ENCODE results near the gene XPOT.

XPOT gene

DNA sequence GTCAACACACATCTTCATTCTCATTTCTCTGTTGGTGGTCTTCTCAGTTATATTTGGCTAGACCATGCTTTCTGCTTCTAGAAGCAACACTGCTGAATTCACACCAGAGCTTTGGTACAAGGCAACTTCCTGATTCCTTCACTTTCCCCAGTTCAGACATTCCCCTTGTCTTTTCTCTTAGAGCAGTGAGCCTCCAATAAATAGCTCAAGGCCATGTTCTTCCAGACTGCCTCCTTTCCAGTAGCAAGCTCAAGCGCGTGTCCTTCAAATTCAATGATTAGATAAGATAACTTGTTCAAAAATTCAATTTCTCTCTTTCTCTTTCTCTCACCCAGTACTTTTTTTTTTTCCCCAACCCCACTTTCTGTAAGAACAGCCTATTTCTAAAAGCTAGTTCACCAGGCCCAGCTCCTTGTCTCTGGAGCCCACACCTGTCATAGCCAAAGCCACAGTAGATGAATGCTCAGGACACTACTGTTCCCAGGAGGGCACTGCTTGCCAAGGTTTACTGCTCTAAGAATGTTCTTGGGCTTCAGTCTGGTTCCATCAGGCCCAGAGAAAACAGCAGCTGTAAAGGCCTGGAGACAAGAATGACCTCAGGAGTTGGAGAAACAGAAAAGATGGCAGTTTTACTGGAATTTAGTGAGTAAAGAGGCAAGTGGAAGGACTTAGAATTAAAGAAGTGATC lies 65.4 kb downstream of the XPOT start:
- DNase-seq, result no peak

DNA sequence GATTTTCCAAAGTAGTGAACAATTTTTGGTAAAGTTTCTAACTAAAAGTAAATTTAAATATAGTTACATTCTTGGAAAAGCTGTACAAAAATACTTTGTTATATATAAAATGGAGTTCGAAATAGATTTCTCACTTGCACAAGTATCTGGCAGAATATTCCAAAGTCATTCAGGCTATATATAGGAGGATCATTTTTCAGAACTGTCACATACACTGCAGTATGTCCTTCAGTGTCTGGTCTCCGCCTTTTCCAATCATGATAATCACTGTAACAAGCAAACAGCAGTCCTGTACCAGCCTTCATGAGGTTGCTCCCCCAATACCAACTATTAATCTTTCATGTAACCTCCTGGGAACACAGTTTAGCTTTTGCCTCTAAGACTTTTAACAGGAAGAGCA lies 66.3 kb downstream of the XPOT start:
- DNase-seq, result no peak

DNA sequence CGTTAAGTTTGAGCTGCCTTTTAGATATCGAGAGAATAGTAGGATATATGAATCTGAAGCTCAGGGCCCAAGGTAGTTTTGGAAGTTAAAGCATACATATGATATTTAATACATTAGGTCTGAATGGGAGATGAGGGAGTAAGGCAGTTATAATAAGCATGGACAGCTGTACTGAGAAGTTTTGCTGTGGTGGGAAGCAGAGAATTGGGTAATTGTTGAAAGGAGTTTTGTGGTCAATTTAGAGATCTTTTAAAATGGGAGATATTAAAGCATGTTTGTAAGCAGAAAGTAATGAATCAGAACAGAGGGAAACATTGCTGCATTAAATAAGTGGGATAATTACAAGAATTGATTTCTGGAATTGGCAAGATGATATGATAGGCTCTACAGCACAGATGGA lies 69.0 kb downstream of the XPOT start:
- DNase-seq, result no peak

DNA sequence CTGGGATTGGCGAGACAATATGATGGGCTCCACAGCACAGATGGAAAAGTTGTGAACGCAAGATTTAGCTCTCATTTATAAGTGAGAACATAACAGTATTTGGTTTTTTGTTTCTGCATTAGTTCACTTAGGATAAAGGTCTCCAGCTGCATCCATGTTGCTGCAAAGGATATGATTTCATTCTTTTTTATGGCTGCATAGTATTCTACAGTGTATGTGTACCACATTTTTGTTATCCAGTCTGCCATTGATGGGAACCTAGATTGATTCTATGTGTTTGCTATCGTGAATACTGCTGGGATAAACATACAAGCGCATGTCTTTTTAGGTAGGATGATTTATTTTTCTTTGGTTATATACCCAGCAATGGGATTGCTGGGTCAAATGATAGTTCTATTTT lies 71.3 kb downstream of the XPOT start:
- no peak for DNase-seq

DNA sequence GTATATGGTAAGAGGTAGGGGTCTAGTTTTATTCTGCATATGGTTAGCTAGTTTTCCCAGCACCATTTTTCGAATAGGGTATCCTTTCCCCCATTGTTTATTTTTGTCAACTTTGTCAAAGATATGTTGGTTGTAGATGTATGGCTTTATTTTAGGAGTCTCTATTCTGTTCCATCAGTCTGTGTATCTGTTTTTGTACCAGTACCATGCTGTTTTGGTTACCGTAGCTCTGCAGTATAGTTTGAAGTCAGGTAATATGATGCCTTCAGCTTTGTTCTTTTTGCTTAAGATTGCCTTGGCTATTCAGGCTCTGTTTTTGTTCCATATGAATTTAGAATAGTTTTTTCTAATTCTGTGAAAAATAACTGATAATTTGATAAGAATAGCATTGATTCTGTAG lies 72.7 kb downstream of the XPOT start:
- no peak for DNase-seq

DNA sequence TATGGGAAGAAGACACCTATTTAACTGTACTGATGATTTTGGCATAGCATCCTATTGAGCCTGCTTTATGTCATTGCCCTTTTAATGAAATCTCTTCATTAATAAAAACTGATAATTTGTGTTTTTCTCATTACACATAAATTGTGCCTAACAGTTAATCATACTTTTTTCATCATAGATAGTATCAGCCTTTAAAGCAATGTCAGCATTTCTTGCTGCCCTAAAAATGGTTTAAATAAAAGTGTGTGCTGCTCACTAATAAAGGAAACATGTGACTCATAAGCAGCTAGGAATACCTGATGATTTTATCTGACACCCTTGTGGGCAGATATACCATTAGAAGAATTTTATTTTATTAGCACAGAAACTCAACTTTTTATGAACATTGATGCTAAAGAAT lies 74.5 kb downstream of the XPOT start:
- no peak for DNase-seq

DNA sequence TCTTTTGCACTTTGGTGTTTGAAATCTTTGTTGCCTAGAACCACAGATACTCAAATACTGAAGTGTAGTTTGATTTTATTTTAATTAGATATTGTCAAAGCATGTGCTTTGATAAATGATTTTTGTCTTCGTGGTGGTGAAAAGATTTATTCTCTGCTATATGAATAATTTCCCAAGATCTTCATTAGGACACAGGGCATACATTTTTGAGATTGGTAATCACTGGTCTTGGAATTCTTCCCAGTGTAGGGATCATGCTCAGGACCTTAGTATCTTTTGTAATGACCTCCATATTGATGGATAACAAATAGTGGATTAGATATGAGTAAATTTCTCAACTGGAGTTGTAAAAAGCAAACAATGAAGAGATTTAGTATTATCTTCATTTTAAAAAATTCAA lies 76.0 kb downstream of the XPOT start:
- DNase-seq, result no peak

DNA sequence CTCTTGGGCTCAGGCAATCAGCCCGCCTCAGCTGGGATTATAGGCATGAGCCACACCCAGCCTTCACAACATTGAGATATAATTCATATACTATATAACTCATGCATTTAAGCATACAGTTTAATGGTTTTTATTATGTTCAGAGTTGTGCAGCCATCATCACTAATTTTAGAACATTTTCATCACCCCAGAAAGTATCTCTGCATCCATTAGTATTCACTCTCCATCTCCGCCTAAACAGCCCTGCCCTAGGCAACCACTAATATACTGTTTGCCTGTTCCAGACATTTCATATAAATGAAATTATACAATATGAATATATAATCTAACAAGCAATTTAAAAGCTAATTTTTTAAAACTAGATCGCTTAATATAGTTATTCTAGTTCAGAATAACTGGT lies 82.5 kb downstream of the XPOT start:
- DNase-seq, result no peak

DNA sequence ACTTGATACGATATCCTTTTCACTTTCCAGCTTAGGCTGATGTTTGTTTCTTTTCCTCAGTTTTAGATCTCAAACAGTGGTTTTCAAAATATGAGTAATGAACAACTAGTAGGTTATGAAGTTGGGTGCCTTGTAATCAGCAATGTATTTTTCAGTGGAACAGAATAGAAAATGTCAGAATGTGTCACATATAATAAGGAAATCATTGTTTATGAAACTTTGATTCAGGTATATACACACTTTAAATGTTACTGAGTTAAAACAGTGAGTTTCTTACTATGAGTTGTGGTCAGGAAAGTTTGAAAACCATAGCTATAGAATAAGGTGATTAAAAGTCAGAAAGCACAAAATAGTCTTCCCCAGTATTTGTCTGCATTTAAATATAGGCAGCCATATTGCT lies 87.5 kb downstream of the XPOT start:
- no peak for DNase-seq

DNA sequence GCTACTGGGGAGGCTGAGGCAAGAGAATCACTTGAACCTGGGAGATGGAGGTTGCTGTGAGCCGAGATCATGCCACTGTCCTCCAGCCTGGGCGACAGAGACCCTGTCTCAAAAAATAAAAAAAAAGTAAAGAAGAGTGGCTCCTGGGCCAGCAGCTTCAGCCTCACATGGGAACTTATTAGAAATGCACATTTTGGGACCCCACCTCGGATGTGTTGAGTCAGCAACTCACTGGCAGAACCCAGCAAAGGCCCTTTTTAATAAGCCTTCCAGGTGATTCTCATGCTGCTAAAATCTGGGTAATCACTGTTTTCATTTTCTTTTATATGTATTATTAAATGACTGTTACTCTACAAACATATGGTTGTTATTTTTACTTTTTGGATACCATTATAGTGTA lies 89.3 kb downstream of the XPOT start:
- no peak for DNase-seq

DNA sequence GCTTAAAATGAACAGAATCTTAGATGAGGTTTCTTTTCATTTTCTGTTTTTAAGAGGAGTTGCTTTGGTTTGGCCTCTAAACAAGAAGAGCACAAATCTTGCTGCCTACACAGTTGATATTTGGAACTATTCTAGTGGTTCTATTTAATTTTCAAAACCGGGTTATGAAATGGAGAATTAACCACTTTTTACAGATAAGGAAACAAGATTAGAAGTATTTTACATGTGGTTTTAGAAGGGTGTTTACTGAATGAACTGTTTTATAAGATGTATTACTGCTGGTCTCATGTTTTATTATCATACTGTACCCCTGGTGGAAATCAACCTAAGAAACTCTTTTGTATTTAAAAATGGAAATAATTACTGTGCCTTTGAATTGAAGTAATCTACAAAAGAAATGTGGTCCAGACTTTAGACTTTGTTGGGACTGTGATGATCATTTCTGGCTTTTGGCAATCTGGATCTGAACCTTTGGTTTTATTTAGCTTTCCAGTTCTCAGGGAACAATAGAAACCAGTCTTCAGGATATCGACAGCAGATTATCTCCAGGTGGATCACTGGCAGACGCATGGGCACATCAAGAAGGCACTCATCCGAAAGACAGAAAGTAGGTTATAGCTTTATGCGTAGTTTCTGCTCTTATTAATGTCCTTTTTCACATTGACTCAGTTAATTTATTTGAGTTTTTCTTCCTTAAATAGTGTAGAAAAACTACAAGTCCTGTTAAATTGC lies 91.0 kb downstream of the XPOT start:
- no peak for DNase-seq

DNA sequence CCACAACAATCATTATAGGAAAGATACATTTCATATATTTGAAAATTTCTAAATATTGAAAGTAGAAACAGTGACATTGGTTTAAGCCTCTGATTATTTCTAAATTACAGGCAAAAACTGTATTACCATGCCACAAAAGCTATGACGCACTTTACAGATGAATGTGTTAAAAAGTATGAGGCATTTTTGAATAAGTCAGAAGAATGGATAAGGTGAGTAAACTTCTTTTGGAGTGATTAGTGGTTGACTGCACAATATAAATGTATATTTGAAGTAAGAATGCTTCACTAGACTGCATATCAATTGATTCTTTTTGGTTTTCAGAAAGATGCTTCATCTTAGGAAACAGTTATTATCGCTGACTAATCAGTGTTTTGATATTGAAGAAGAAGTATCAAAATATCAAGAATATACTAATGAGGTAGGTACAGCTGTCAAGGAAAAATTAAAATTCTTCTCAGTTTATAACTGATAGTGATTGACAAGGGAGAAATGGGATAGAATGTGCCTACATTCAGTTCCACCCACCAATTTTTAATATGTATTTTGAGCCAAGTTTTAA lies 92.7 kb downstream of the XPOT start:
- DNase-seq, result no peak

DNA sequence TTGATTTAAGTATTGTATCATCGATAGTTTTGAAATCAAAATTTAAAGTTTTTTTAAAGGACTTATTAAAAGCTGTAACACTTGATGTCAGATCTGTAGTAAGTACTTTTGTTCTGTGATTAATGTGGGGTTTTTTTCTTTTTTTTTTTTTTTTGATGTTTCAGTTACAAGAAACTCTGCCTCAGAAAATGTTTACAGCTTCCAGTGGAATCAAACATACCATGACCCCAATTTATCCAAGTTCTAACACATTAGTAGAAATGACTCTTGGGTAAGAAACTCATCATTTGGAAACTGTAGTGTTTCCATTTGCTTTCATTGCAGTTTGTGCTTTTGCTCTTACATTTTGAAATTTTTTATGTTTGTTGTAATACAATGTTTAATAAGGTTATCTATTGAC lies 93.3 kb downstream of the XPOT start:
- DNase-seq, result no peak

DNA sequence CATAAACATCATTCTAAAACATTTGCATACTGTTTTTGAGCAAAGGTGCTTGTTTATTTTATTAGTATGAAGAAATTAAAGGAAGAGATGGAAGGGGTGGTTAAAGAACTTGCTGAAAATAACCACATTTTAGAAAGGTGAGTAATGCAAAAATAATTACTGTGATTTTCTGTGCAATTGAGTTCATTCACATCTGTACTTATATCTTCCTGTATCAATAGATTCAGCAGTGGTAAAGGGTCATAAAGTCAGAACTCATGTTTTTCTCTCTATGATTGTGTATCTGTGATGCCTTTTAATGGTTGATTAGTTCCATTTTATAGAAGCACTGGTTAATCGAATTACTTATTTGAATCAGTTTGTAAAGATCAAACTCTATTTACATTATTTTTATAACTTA lies 93.7 kb downstream of the XPOT start:
- no peak for DNase-seq

DNA sequence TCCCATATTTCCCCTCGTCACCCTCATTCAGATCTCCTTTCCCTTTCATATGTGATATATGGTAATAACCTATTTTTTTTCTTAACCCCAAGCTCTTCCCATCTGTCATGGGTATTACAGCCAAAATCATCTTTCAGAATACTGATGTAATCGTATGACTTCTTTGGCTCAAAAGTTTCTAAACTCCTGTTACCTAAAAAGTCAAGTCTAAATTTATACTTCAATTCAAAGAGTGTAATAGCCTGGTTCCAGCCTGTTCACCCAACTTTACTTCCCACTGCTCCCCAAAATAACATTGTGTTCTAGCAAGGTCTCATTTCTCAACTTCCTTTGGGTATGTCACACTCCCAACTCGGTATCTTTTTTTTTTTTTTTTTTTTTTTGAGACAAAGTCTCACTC lies 96.2 kb downstream of the XPOT start:
- DNase-seq, result no peak
